Measurements from ENCODE around the gene KIAA1671.
A peak's percentile ranks its signal among the peaks of the same experiment; 100 is the strongest.

KIAA1671 gene

GRCh38 chr22:25166266-25167040 is 213.9 kb downstream of the KIAA1671 start:
- peaks cover 0 to 6% of the 10 kb centered on the region in 2 donors for H3K27me3 Mint-ChIP-seq
- no peak for ATAC-seq (replicated peaks)
- H3K4me1 Mint-ChIP-seq (ENCODE audit: low read depth in 2 of 2), result peaks cover 0 to 14% of the 10 kb centered on the region in 2 donors
- peaks cover 8% of the 10 kb centered on the region for H3K36me3 Mint-ChIP-seq (ENCODE audit: insufficient read depth)
- no peak for DNase-seq
- no peak overlapping the region for H3K4me3 Mint-ChIP-seq
- no peaks in the 10 kb centered on the region for H3K9me3 Mint-ChIP-seq
- H3K27ac Mint-ChIP-seq, result no peak overlapping the region

GRCh38 chr22:25167082-25167481 is 214.6 kb downstream of the KIAA1671 start:
- H3K36me3 Mint-ChIP-seq (ENCODE audit: insufficient read depth), result peaks cover 8% of the 10 kb centered on the region
- no peak overlapping the region for H3K4me3 Mint-ChIP-seq
- no peaks in the 10 kb centered on the region for H3K9me3 Mint-ChIP-seq
- no peak for ATAC-seq (replicated peaks)
- H3K4me1 Mint-ChIP-seq (ENCODE audit: low read depth in 2 of 2), result peaks cover 0 to 14% of the 10 kb centered on the region in 2 donors
- peaks cover 0 to 6% of the 10 kb centered on the region in 2 donors for H3K27me3 Mint-ChIP-seq
- no peak overlapping the region for H3K27ac Mint-ChIP-seq
- no peak for DNase-seq

- Mint-ChIP-seq H3K36me3 (ENCODE audit: insufficient read depth) (peaks cover 8% of the 10 kb centered on the region), H3K27me3 (peaks cover 0 to 6% of the 10 kb centered on the region in 2 donors), H3K27ac (no peak overlapping the region), H3K4me1 (ENCODE audit: low read depth in 2 of 2) (peaks cover 0 to 9% of the 10 kb centered on the region in 2 donors), H3K4me3 (no peak overlapping the region), H3K9me3 (no peaks in the 10 kb centered on the region)
- DNase-seq (no peak), ATAC-seq (replicated peaks) (no peak)
These were observed 215.5 kb downstream of the KIAA1671 start for GRCh38 chr22:25167834-25168601.

GRCh38 chr22:25169278-25170031 is 216.9 kb downstream of the KIAA1671 start:
- ATAC-seq (replicated peaks), result no peak
- Mint-ChIP-seq H3K4me3 (no peak overlapping the region), H3K27me3 (peaks cover 0 to 6% of the 10 kb centered on the region in 2 donors), H3K4me1 (ENCODE audit: low read depth in 2 of 2) (peaks cover 0 to 9% of the 10 kb centered on the region in 2 donors), H3K36me3 (ENCODE audit: insufficient read depth) (peaks cover 8% of the 10 kb centered on the region), H3K9me3 (no peaks in the 10 kb centered on the region), H3K27ac (no peak overlapping the region)
- DNase-seq, result no peak

GRCh38 chr22:25170426-25170980 is 218.0 kb downstream of the KIAA1671 start:
- H3K4me3 Mint-ChIP-seq, result no peak overlapping the region
- DNase-seq, result no peak
- peaks cover 0 to 2% of the 10 kb centered on the region in 2 donors for H3K4me1 Mint-ChIP-seq (ENCODE audit: low read depth in 2 of 2)
- peaks cover 0 to 5% of the 10 kb centered on the region in 2 donors for H3K27me3 Mint-ChIP-seq
- peaks cover 17% of the 10 kb centered on the region for H3K36me3 Mint-ChIP-seq (ENCODE audit: insufficient read depth)
- H3K27ac Mint-ChIP-seq, result no peak overlapping the region
- H3K9me3 Mint-ChIP-seq, result no peaks in the 10 kb centered on the region
- no peak for ATAC-seq (replicated peaks)

- Mint-ChIP-seq H3K36me3 (ENCODE audit: insufficient read depth) (peaks cover 17% of the 10 kb centered on the region), H3K27ac (no peak overlapping the region), H3K4me1 (ENCODE audit: low read depth in 2 of 2) (no peaks in the 10 kb centered on the region), H3K9me3 (no peaks in the 10 kb centered on the region), H3K4me3 (no peak overlapping the region), H3K27me3 (no peaks in the 10 kb centered on the region)
- ATAC-seq (replicated peaks) (no peak), DNase-seq (peak in 2 of 3 experiments; percentile 3 to 9)
These were observed 219.6 kb downstream of the KIAA1671 start for GRCh38 chr22:25172153-25172552.

- no peak overlapping the region for H3K4me3 Mint-ChIP-seq
- H3K27me3 Mint-ChIP-seq, result no peaks in the 10 kb centered on the region
- no peaks in the 10 kb centered on the region for H3K4me1 Mint-ChIP-seq (ENCODE audit: low read depth in 2 of 2)
- H3K36me3 Mint-ChIP-seq (ENCODE audit: insufficient read depth), result peaks cover 22% of the 10 kb centered on the region
- no peak for DNase-seq
- no peak for ATAC-seq (replicated peaks)
- no peak overlapping the region for H3K27ac Mint-ChIP-seq
- no peaks in the 10 kb centered on the region for H3K9me3 Mint-ChIP-seq
These were observed 221.8 kb downstream of the KIAA1671 start for GRCh38 chr22:25174156-25174887.

- peaks cover 22% of the 10 kb centered on the region for H3K36me3 Mint-ChIP-seq (ENCODE audit: insufficient read depth)
- H3K9me3 Mint-ChIP-seq, result no peaks in the 10 kb centered on the region
- no peaks in the 10 kb centered on the region for H3K4me1 Mint-ChIP-seq (ENCODE audit: low read depth in 2 of 2)
- H3K4me3 Mint-ChIP-seq, result no peak overlapping the region
- H3K27me3 Mint-ChIP-seq, result no peaks in the 10 kb centered on the region
- ATAC-seq (replicated peaks) (no peak), DNase-seq (no peak)
- no peak overlapping the region for H3K27ac Mint-ChIP-seq
These were observed 222.4 kb downstream of the KIAA1671 start for GRCh38 chr22:25174888-25175411.

GRCh38 chr22:25176175-25176574 is 223.7 kb downstream of the KIAA1671 start:
- Mint-ChIP-seq H3K4me3 (no peak overlapping the region), H3K36me3 (ENCODE audit: insufficient read depth) (peaks cover 14% of the 10 kb centered on the region), H3K9me3 (no peaks in the 10 kb centered on the region), H3K27ac (no peak overlapping the region), H3K27me3 (no peaks in the 10 kb centered on the region), H3K4me1 (ENCODE audit: low read depth in 2 of 2) (no peaks in the 10 kb centered on the region)
- DNase-seq (no peak), ATAC-seq (replicated peaks) (no peak)

GRCh38 chr22:25176799-25177198 is 224.3 kb downstream of the KIAA1671 start:
- Mint-ChIP-seq H3K4me3 (no peak overlapping the region), H3K4me1 (ENCODE audit: low read depth in 2 of 2) (no peaks in the 10 kb centered on the region), H3K9me3 (no peaks in the 10 kb centered on the region), H3K27me3 (no peaks in the 10 kb centered on the region), H3K27ac (no peak overlapping the region), H3K36me3 (ENCODE audit: insufficient read depth) (peaks cover 14% of the 10 kb centered on the region)
- DNase-seq (no peak), ATAC-seq (replicated peaks) (no peak)

GRCh38 chr22:25177226-25177625 is 224.7 kb downstream of the KIAA1671 start:
- Mint-ChIP-seq H3K27me3 (no peaks in the 10 kb centered on the region), H3K27ac (no peak overlapping the region), H3K4me3 (no peak overlapping the region), H3K36me3 (ENCODE audit: insufficient read depth) (peaks cover 14% of the 10 kb centered on the region), H3K4me1 (ENCODE audit: low read depth in 2 of 2) (no peaks in the 10 kb centered on the region), H3K9me3 (no peaks in the 10 kb centered on the region)
- ATAC-seq (replicated peaks) (no peak), DNase-seq (no peak)

- DNase-seq (no peak), ATAC-seq (replicated peaks) (no peak)
- Mint-ChIP-seq H3K9me3 (no peaks in the 10 kb centered on the region), H3K4me1 (ENCODE audit: low read depth in 2 of 2) (no peaks in the 10 kb centered on the region), H3K27me3 (no peaks in the 10 kb centered on the region), H3K36me3 (ENCODE audit: insufficient read depth) (peaks cover 17% of the 10 kb centered on the region), H3K4me3 (no peak overlapping the region), H3K27ac (no peak overlapping the region)
These were observed 225.4 kb downstream of the KIAA1671 start for GRCh38 chr22:25177895-25178294.
